Hepatocyte (in vitro differentiated cells): Measurements from ENCODE around the gene TMEM242. TPM values are rescaled to one million over a fixed set of nuclear protein-coding genes. Genes with fewer than 3 reads are reported as not detected.
A peak's percentile ranks its signal among the peaks of the same experiment; 100 is the strongest.

Source experiments
- DNase-seq: peaks from one replicate; pipeline ENCODE4 v3.0.0-alpha.2; 2016; ENCODE audit warnings: low spot score
- H2AFZ ChIP-seq: fragments of 200-600 bp; sonication (generic); 2 replicates; pipeline ENCODE4 v1.6.0; 2016; ENCODE audit warnings: antibody characterized with exemption, mild to moderate bottlenecking
- H3K27ac ChIP-seq: fragments of 200-600 bp; sonication (generic); 2 replicates; pipeline ENCODE4 v1.5.1; 2016; ENCODE audit warnings: mild to moderate bottlenecking
- H3K27me3 ChIP-seq: fragments of 200-600 bp; sonication (generic); 2 replicates; pipeline ENCODE4 v1.6.1; 2016
- H3K36me3 ChIP-seq: fragments of 200-600 bp; sonication (generic); replicated peaks from 2 replicates; pipeline ENCODE4 v1.5.1; 2016; ENCODE audit warnings: low read depth; ENCODE audit not compliant: insufficient read depth
- H3K4me1 ChIP-seq: fragments of 200-600 bp; sonication (generic); 2 replicates; pipeline ENCODE4 v1.5.1; 2016; ENCODE audit warnings: mild to moderate bottlenecking, moderate library complexity; ENCODE audit not compliant: insufficient read depth
- H3K4me2 ChIP-seq: fragments of 200-600 bp; sonication (generic); 2 replicates; pipeline ENCODE4 v1.6.0; 2016
- H3K4me3 ChIP-seq: fragments of 200-600 bp; sonication (generic); 2 replicates; pipeline ENCODE4 v1.5.1; 2016; ENCODE audit warnings: mild to moderate bottlenecking
- H3K79me2 ChIP-seq: fragments of 200-600 bp; sonication (generic); 2 replicates; pipeline ENCODE4 v1.6.0; 2017; ENCODE audit warnings: mild to moderate bottlenecking
- H3K9me2 ChIP-seq: fragments of 200-600 bp; sonication (generic); replicated peaks from 2 replicates; pipeline ENCODE4 v1.6.0; 2017; ENCODE audit warnings: mild to moderate bottlenecking; ENCODE audit not compliant: insufficient read depth
- H3K9me3 ChIP-seq: fragments of 200-600 bp; sonication (generic); 2 replicates; pipeline ENCODE4 v1.5.1; 2016; ENCODE audit warnings: low read depth, mild to moderate bottlenecking
- H4K20me1 ChIP-seq: fragments of 200-600 bp; sonication (generic); 2 replicates; pipeline ENCODE4 v1.6.0; 2016; ENCODE audit warnings: mild to moderate bottlenecking; ENCODE audit not compliant: insufficient read depth, poor library complexity, severe bottlenecking
- CTCF ChIP-seq: fragments of 200-600 bp; sonication (generic); IDR thresholded peaks from 2 replicates; pipeline ENCODE4 v1.5.1; 2016; ENCODE audit warnings: antibody characterized with exemption, mild to moderate bottlenecking; ENCODE audit not compliant: poor library complexity
- EZH2 ChIP-seq: fragments of 200-600 bp; sonication (generic); IDR thresholded peaks from 2 replicates; pipeline ENCODE4 v1.6.1; 2016; ENCODE audit warnings: antibody characterized with exemption, mild to moderate bottlenecking, borderline replicate concordance
- EZH2phosphoT487 ChIP-seq: fragments of 200-600 bp; sonication (generic); IDR thresholded peaks from one replicate; pipeline ENCODE4 v1.6.1; 2018; ENCODE audit warnings: antibody characterized with exemption, mild to moderate bottlenecking, low read depth, moderate library complexity; ENCODE audit not compliant: unreplicated experiment, severe bottlenecking
- WGBS: methylation state at CpG from one replicate; pipeline ENCODE4 v1.1.6; 2016; ENCODE audit warnings: low lambda C conversion rate; ENCODE audit errors: missing lambda C conversion rate; 5-methylcytosine and 5-hydroxymethylcytosine counted together
- polyA plus RNA-seq: library from polyadenylated mRNA; unstranded; fragments of >200 nt; fragmentation: Nextera tagmentation; extraction: Ambion mirVana; gene quantifications from 2 replicates; pipeline ENCODE4 v1.2.1, GENCODE V29; 2016
- total RNA-seq: library from RNA; depleted of rRNA; stranded (reverse); fragments of >200 nt; gene quantifications from 2 replicates; pipeline ENCODE4 v1.2.3, GENCODE V29; 2014

TMEM242 gene
- total and polyA plus RNA-seq, 2 experiments from 2014 or later = 9.0 to 13.7 TPM

GRCh38 chr6:157274471-157275226, 48.7 kb downstream of the TMEM242 start:
- TF ChIP-seq EZH2 (no peak), CTCF (peak; percentile 62), EZH2phosphoT487 (no peak)
- no peaks in the 10 kb centered on the region for H4K20me1 ChIP-seq
- H3K9me3 ChIP-seq = no peaks in the 10 kb centered on the region
- WGBS = 2% methylated on average over 44 of the region's 93 CpGs
- DNase-seq = peak; percentile 92
- no peaks in the 10 kb centered on the region for H3K79me2 ChIP-seq
- H3K4me1 ChIP-seq = peaks cover 21% of the 10 kb centered on the region
- H3K4me2 ChIP-seq = peak overlapping the region; percentile 99
- H3K27me3 ChIP-seq = no peaks in the 10 kb centered on the region
- H3K36me3 ChIP-seq = no peaks in the 10 kb centered on the region
- peak overlapping the region; percentile 99 for H2AFZ ChIP-seq
- H3K9me2 ChIP-seq = no peaks in the 10 kb centered on the region
- peak overlapping the region; percentile 94 for H3K27ac ChIP-seq
- peak overlapping the region; percentile 81 for H3K4me3 ChIP-seq

- Histone ChIP-seq H3K9me3 (no peaks in the 10 kb centered on the region), H2AFZ (peak overlapping the region; percentile 99), H3K4me2 (peak overlapping the region; percentile 99), H3K36me3 (no peaks in the 10 kb centered on the region), H3K4me3 (peak overlapping the region; percentile 81), H3K27me3 (no peaks in the 10 kb centered on the region), H4K20me1 (no peaks in the 10 kb centered on the region), H3K4me1 (peaks cover 26% of the 10 kb centered on the region), H3K27ac (peak overlapping the region; percentile 94), H3K79me2 (no peaks in the 10 kb centered on the region), H3K9me2 (no peaks in the 10 kb centered on the region)
- no peak for TF ChIP-seq EZH2phosphoT487
- no peak for TF ChIP-seq EZH2
- TF ChIP-seq CTCF = no peak
- peak; percentile 72 for DNase-seq
- WGBS = 13% methylated on average over 30 of the region's 30 CpGs
These were observed 49.4 kb downstream of the TMEM242 start for GRCh38 chr6:157273756-157274470.

- H3K9me3 ChIP-seq = no peaks in the 10 kb centered on the region
- H3K4me1 ChIP-seq = peaks cover 26% of the 10 kb centered on the region
- H4K20me1 ChIP-seq = no peaks in the 10 kb centered on the region
- DNase-seq = no peak
- H3K27ac ChIP-seq = no peak overlapping the region
- no peak overlapping the region for H3K4me3 ChIP-seq
- peak overlapping the region; percentile 99 for H3K4me2 ChIP-seq
- no peaks in the 10 kb centered on the region for H3K9me2 ChIP-seq
- H3K27me3 ChIP-seq = no peaks in the 10 kb centered on the region
- H3K36me3 ChIP-seq = no peaks in the 10 kb centered on the region
- no peaks in the 10 kb centered on the region for H3K79me2 ChIP-seq
- WGBS = 77% methylated on average over 19 of the region's 19 CpGs
- peak overlapping the region; percentile 99 for H2AFZ ChIP-seq
- TF ChIP-seq EZH2phosphoT487 (no peak), CTCF (no peak), EZH2 (no peak)
These were observed 50.2 kb downstream of the TMEM242 start for GRCh38 chr6:157272866-157273755.
